Lung (tissue), 12 donors: ENCODE measurements around the gene ZNF516. TPM values are rescaled to one million over a fixed set of nuclear protein-coding genes. Genes with fewer than 3 reads are reported as not detected.

ENCODE experiments used
- ATAC-seq: fragments of 200-7000 bp; cut with Tn5 transposase; one replicate; pipeline ENCODE4 v1.9.1; 2020; ENCODE audit warnings: moderate number of reproducible peaks; ENCODE audit not compliant: insufficient read depth, low FRiP score
- DNase-seq, 3 donors: peaks; one replicate each; pipeline ENCODE4 v3.0.0-alpha.2; 2013 to 2017
- H3K27ac ChIP-seq, 2 donors: one replicate each; pipeline ENCODE4 v1.5.1; 2013; ENCODE audit warnings: mild to moderate bottlenecking in 2 of 2, moderate library complexity in 2 of 2, control low read depth in 1 of 2, inconsistent platforms in 1 of 2, low read depth in 1 of 2, low read length in 1 of 2
- H3K27me3 ChIP-seq, 3 donors: one replicate each; pipeline ENCODE4 v1.5.1; 2013; ENCODE audit warnings: low read length in 2 of 3; ENCODE audit not compliant: control insufficient read depth in 3 of 3, insufficient read depth in 3 of 3
- H3K36me3 ChIP-seq, 4 donors: one replicate each; pipeline ENCODE4 v1.5.1; 2013; ENCODE audit warnings: low read length in 4 of 4, mild to moderate bottlenecking in 1 of 4, moderate library complexity in 1 of 4; ENCODE audit not compliant: control insufficient read depth in 4 of 4, insufficient read depth in 4 of 4
- H3K4me1 ChIP-seq, 5 donors: one replicate each; pipeline ENCODE4 v1.5.1; 2013; ENCODE audit warnings: low read length in 5 of 5, mild to moderate bottlenecking in 2 of 5, moderate library complexity in 1 of 5; ENCODE audit not compliant: control insufficient read depth in 5 of 5, insufficient read depth in 5 of 5
- H3K4me3 ChIP-seq: one replicate; pipeline ENCODE4 v1.5.1; 2013; ENCODE audit warnings: mild to moderate bottlenecking, control low read depth, moderate library complexity
- H3K9ac ChIP-seq, 2 donors: one replicate each; pipeline ENCODE4 v1.5.1; 2013; ENCODE audit warnings: low read length in 2 of 2, control low read depth in 1 of 2; ENCODE audit not compliant: insufficient read depth in 1 of 2
- H3K9me3 ChIP-seq, 4 donors: one replicate each; pipeline ENCODE4 v1.5.1; 2013; ENCODE audit warnings: low read length in 3 of 4, mild to moderate bottlenecking in 1 of 4, moderate library complexity in 1 of 4; ENCODE audit not compliant: control insufficient read depth in 4 of 4, insufficient read depth in 3 of 4
- WGBS, 2 donors: extraction: QIAGEN DNeasy Blood & Tissue Kit; methylation state at CpG; one replicate each; pipeline ENCODE4 v1.1.7; 2013; 5-methylcytosine and 5-hydroxymethylcytosine counted together
- polyA plus RNA-seq, 2 donors: library from polyadenylated mRNA; stranded (reverse); fragments of 200-250 nt; gene quantifications; one replicate each; pipeline ENCODE4 v1.2.1, GENCODE V29; 2013
- total RNA-seq, 2 donors: library from RNA; depleted of rRNA in 1 of 2; stranded (reverse); fragments of >200 nt in 1 of 2; gene quantifications; one replicate each; pipeline ENCODE4 v1.2.1, GENCODE V29; 2014 to 2021
- TF ChIP-seq, protein P1 (sequence below): IDR thresholded peaks from 2 replicates; pipeline ENCODE4 v1.5.1; 2012; ENCODE audit warnings: mild to moderate bottlenecking; ENCODE audit errors: control extremely low read depth, extremely low read depth
- donor health status: control.
- donor health status: control.
- donor health status: Bipolar disorder and iron deficiency.
- donor health status: healthy.
- donor health status: DM: yes; HTN: yes; CAD: no.

ZNF516 gene
- total and polyA plus RNA-seq, 4 donors: 7.7 to 45.4 (median 26.4) TPM

DNA sequence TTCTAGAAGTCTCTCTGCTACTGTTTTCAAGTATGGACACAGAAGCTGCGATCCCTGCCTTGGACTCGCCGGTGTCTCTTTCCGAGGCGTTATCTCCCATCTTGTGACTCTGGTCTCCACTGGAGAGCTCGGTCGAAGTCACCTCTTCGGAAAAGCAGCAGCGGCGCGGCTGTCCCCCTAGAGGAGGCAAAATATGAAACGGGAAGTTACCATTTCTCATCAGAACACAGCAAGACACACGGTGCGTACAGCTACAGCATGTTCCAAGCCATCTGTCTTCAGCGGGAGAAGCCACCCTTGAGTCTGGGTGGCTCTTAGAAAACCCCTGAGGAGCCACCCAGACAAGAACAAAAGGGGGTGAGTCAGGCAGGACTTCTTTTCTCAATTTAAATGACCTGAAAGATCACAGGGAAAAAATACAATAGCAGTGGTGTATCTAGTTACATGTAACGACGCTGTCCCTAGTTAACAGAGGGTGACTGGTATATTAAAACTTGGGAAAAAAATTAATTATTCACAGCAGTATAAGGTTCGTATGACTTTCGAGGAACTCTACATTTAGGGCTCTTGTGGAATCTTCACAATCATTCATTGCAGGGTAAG lies 114.8 kb downstream of the ZNF516 start:
- TF ChIP-seq, protein P1, sequence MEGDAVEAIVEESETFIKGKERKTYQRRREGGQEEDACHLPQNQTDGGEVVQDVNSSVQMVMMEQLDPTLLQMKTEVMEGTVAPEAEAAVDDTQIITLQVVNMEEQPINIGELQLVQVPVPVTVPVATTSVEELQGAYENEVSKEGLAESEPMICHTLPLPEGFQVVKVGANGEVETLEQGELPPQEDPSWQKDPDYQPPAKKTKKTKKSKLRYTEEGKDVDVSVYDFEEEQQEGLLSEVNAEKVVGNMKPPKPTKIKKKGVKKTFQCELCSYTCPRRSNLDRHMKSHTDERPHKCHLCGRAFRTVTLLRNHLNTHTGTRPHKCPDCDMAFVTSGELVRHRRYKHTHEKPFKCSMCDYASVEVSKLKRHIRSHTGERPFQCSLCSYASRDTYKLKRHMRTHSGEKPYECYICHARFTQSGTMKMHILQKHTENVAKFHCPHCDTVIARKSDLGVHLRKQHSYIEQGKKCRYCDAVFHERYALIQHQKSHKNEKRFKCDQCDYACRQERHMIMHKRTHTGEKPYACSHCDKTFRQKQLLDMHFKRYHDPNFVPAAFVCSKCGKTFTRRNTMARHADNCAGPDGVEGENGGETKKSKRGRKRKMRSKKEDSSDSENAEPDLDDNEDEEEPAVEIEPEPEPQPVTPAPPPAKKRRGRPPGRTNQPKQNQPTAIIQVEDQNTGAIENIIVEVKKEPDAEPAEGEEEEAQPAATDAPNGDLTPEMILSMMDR: no peak
- Histone ChIP-seq H3K9me3 (no peaks in the 10 kb centered on the region), H3K36me3 (peaks cover 7 to 17% (median 13%) of the 10 kb centered on the region in 4 donors), H3K4me1 (peaks cover 0 to 8% (median 0%) of the 10 kb centered on the region in 5 donors), H3K27me3 (no peaks in the 10 kb centered on the region), H3K9ac (no peak overlapping the region), H3K4me3 (no peak overlapping the region), H3K27ac (no peak overlapping the region)
- ATAC-seq (no peak), DNase-seq (no peak)
- 91 to 96% methylated on average over 19 of the region's 19 CpGs for WGBS, 2 donors

- Histone ChIP-seq H3K4me3 (no peak overlapping the region), H3K27me3 (no peaks in the 10 kb centered on the region), H3K27ac (no peak overlapping the region), H3K9me3 (no peaks in the 10 kb centered on the region), H3K36me3 (peaks cover 7 to 17% (median 13%) of the 10 kb centered on the region in 4 donors), H3K9ac (no peak overlapping the region), H3K4me1 (peaks cover 0 to 8% (median 0%) of the 10 kb centered on the region in 5 donors)
- WGBS, 2 donors: 96 to 97% methylated on average over 49 to 53 of the region's 53 CpGs
- TF ChIP-seq, protein P1: no peak
- ATAC-seq: no peak
- no peak for DNase-seq
Observed at GRCh38 chr18:76379226-76380126, 115.6 kb downstream of the ZNF516 start.

DNA sequence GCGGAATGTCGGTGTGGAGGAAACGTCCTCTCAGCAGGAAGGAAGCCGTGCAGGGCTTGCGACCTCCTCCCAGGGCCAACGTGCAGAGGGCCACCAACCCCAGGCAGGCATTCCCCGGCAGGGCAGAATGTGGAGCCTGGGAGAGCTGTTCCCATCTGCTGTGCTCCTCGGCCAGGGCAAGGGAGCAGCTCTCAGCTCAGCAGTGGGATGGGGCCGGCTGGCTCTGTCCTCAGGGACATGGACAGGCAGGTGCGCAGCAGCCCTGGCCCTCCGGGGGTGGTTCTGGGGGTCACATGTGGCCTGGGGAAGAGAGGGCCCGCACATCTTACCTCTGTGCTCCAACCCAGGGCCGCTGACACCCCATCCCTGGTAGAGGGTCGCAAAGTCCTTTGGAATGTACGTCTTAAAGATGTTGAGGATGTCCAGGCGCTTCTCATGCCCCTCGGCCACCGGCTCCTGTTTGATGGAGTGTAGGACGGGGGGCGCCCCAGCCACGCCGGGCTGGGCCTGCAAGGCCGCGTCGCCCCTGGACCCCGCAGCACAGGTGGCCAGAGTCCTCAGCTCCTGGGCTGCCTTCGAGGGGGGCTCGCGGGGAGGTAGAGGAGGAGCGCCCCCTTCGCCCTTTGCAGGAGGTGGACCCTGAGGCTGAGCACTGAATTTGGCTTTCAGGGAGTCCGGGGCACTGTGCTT lies 116.4 kb downstream of the ZNF516 start:
- TF ChIP-seq, protein P1: no peak
- Histone ChIP-seq H3K4me3 (no peak overlapping the region), H3K27me3 (no peaks in the 10 kb centered on the region), H3K4me1 (peaks cover 0 to 8% (median 0%) of the 10 kb centered on the region in 5 donors), H3K27ac (no peak overlapping the region), H3K9ac (no peak overlapping the region), H3K36me3 (peaks cover 7 to 17% (median 13%) of the 10 kb centered on the region in 4 donors), H3K9me3 (no peaks in the 10 kb centered on the region)
- whole genome bisulfite sequencing, 2 donors: 86 to 91% methylated on average over 32 of the region's 32 CpGs
- no peak for DNase-seq
- ATAC-seq: no peak
